ENCODE data around the gene APOBEC3A. TPM values are rescaled to one million over a fixed set of nuclear protein-coding genes. Genes with fewer than 3 reads are reported as not detected.

The APOBEC3A gene
- total and polyA plus RNA-seq, 2 experiments from 2014 or later = not detected

- H4K20me1 ChIP-seq (ENCODE audit: insufficient read depth, poor library complexity, severe bottlenecking) = no peaks in the 10 kb centered on the region
- H3K27me3 ChIP-seq = no peaks in the 10 kb centered on the region
- H3K79me2 ChIP-seq = no peaks in the 10 kb centered on the region
- no peak overlapping the region for H3K4me2 ChIP-seq
- no peaks in the 10 kb centered on the region for H3K36me3 ChIP-seq (replicated peaks; ENCODE audit: insufficient read depth, low read depth)
- H3K9me3 ChIP-seq (ENCODE audit: low read depth) = no peaks in the 10 kb centered on the region
- TF ChIP-seq EZH2 (IDR thresholded peaks at IDR 0.05; ENCODE audit: borderline replicate concordance) (no peak), EZH2phosphoT487 (IDR thresholded peaks at IDR 0.05; ENCODE audit: low read depth, severe bottlenecking, unreplicated experiment) (no peak)
- TF ChIP-seq, protein P1, sequence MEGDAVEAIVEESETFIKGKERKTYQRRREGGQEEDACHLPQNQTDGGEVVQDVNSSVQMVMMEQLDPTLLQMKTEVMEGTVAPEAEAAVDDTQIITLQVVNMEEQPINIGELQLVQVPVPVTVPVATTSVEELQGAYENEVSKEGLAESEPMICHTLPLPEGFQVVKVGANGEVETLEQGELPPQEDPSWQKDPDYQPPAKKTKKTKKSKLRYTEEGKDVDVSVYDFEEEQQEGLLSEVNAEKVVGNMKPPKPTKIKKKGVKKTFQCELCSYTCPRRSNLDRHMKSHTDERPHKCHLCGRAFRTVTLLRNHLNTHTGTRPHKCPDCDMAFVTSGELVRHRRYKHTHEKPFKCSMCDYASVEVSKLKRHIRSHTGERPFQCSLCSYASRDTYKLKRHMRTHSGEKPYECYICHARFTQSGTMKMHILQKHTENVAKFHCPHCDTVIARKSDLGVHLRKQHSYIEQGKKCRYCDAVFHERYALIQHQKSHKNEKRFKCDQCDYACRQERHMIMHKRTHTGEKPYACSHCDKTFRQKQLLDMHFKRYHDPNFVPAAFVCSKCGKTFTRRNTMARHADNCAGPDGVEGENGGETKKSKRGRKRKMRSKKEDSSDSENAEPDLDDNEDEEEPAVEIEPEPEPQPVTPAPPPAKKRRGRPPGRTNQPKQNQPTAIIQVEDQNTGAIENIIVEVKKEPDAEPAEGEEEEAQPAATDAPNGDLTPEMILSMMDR (IDR thresholded peaks at IDR 0.05; ENCODE audit: poor library complexity) = no peak
- H3K4me3 ChIP-seq = no peak overlapping the region
- WGBS (ENCODE audit: low lambda C conversion rate, missing lambda C conversion rate) = 79% methylated on average over 3 of the region's 3 CpGs
- no peak for DNase-seq (ENCODE audit: low spot score)
- H3K4me1 ChIP-seq (ENCODE audit: insufficient read depth) = peaks cover 8% of the 10 kb centered on the region
- H2AFZ ChIP-seq = no peak overlapping the region
- H3K9me2 ChIP-seq (replicated peaks; ENCODE audit: insufficient read depth) = no peaks in the 10 kb centered on the region
- H3K27ac ChIP-seq = no peak overlapping the region
These were observed 26.9 kb upstream of the APOBEC3A start for GRCh38 chr22:38930512-38930911.

GRCh38 chr22:38935023-38935422, 22.4 kb upstream of the APOBEC3A start:
- Histone ChIP-seq H3K27me3 (no peaks in the 10 kb centered on the region), H3K36me3 (replicated peaks; ENCODE audit: insufficient read depth, low read depth) (no peaks in the 10 kb centered on the region), H3K9me3 (ENCODE audit: low read depth) (no peaks in the 10 kb centered on the region), H3K9me2 (replicated peaks; ENCODE audit: insufficient read depth) (no peaks in the 10 kb centered on the region), H4K20me1 (ENCODE audit: insufficient read depth, poor library complexity, severe bottlenecking) (no peaks in the 10 kb centered on the region), H3K4me3 (no peak overlapping the region), H3K4me1 (ENCODE audit: insufficient read depth) (no peaks in the 10 kb centered on the region), H2AFZ (no peak overlapping the region), H3K27ac (no peak overlapping the region), H3K79me2 (no peaks in the 10 kb centered on the region), H3K4me2 (no peak overlapping the region)
- no peak for DNase-seq (ENCODE audit: low spot score)
- 90% methylated on average over 8 of the region's 8 CpGs for WGBS (ENCODE audit: low lambda C conversion rate, missing lambda C conversion rate)
- TF ChIP-seq EZH2 (IDR thresholded peaks at IDR 0.05; ENCODE audit: borderline replicate concordance) (no peak), EZH2phosphoT487 (IDR thresholded peaks at IDR 0.05; ENCODE audit: low read depth, severe bottlenecking, unreplicated experiment) (no peak)
- TF ChIP-seq, protein P1 (IDR thresholded peaks at IDR 0.05; ENCODE audit: poor library complexity) = no peak

DNA sequence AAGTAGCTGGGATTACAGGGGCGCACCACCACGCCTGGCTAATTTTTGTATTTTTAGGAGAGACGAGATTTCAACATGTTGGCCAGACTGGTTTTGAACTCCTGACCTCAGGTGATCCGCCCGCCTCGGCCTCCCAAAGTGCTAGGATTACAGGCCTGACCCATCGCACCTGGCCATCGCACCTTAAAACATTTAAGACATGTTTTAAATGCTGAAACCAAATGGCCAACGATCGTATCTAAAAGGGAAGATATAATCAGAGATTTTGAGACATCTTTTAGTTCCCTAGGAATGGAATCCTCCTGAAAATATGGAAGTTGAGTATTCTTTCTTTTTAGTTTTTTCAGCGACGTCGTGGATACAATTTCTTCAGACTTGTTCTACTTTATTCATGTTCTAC, 21.8 kb upstream of the APOBEC3A start:
- no peak overlapping the region for H3K4me3 ChIP-seq
- no peaks in the 10 kb centered on the region for H3K9me2 ChIP-seq (replicated peaks; ENCODE audit: insufficient read depth)
- DNase-seq (ENCODE audit: low spot score) = no peak
- WGBS (ENCODE audit: low lambda C conversion rate, missing lambda C conversion rate) = 95% methylated on average over 13 of the region's 13 CpGs
- H3K9me3 ChIP-seq (ENCODE audit: low read depth) = no peaks in the 10 kb centered on the region
- no peak overlapping the region for H2AFZ ChIP-seq
- H3K79me2 ChIP-seq = no peaks in the 10 kb centered on the region
- H4K20me1 ChIP-seq (ENCODE audit: insufficient read depth, poor library complexity, severe bottlenecking) = no peaks in the 10 kb centered on the region
- H3K27ac ChIP-seq = no peak overlapping the region
- TF ChIP-seq, protein P1 (IDR thresholded peaks at IDR 0.05; ENCODE audit: poor library complexity) = no peak
- no peak for TF ChIP-seq EZH2phosphoT487 (IDR thresholded peaks at IDR 0.05; ENCODE audit: low read depth, severe bottlenecking, unreplicated experiment)
- no peak for TF ChIP-seq EZH2 (IDR thresholded peaks at IDR 0.05; ENCODE audit: borderline replicate concordance)
- H3K4me1 ChIP-seq (ENCODE audit: insufficient read depth) = no peaks in the 10 kb centered on the region
- H3K4me2 ChIP-seq = no peak overlapping the region
- H3K27me3 ChIP-seq = no peaks in the 10 kb centered on the region
- H3K36me3 ChIP-seq (replicated peaks; ENCODE audit: insufficient read depth, low read depth) = no peaks in the 10 kb centered on the region

DNA sequence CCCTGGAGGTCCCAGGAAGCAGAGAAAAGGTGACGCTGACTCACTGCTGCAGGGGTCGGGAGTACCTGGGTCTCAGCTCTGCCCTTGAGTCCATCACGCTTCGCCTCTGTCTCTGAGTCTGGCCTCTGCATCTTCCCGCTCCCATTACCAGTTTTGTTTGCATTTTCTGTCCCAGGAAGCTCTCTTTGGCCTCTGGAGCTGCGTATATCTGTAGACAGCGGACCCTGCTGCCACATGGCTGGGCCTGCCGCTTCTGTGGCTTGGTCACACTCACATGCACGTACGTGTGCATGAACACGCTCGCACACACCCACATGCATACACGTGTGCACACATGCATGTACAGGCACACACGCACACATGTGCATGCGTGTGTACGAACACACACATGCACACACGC, 20.8 kb upstream of the APOBEC3A start:
- no peaks in the 10 kb centered on the region for H3K4me1 ChIP-seq (ENCODE audit: insufficient read depth)
- no peaks in the 10 kb centered on the region for H3K36me3 ChIP-seq (replicated peaks; ENCODE audit: insufficient read depth, low read depth)

More for the DNA sequence above, 20.8 kb upstream of the APOBEC3A start:
- no peak for DNase-seq (ENCODE audit: low spot score)
- WGBS (ENCODE audit: low lambda C conversion rate, missing lambda C conversion rate) = 83% methylated on average over 17 of the region's 17 CpGs
- H2AFZ ChIP-seq = no peak overlapping the region
- no peak overlapping the region for H3K4me3 ChIP-seq
- no peak overlapping the region for H3K27ac ChIP-seq
- no peaks in the 10 kb centered on the region for H4K20me1 ChIP-seq (ENCODE audit: insufficient read depth, poor library complexity, severe bottlenecking)
- TF ChIP-seq EZH2phosphoT487 (IDR thresholded peaks at IDR 0.05; ENCODE audit: low read depth, severe bottlenecking, unreplicated experiment) = no peak
- TF ChIP-seq EZH2 (IDR thresholded peaks at IDR 0.05; ENCODE audit: borderline replicate concordance) = no peak
- TF ChIP-seq, protein P1 (IDR thresholded peaks at IDR 0.05; ENCODE audit: poor library complexity) = no peak
- no peaks in the 10 kb centered on the region for H3K27me3 ChIP-seq
- H3K9me2 ChIP-seq (replicated peaks; ENCODE audit: insufficient read depth) = no peaks in the 10 kb centered on the region
- H3K4me2 ChIP-seq = no peak overlapping the region
- H3K79me2 ChIP-seq = no peaks in the 10 kb centered on the region
- no peaks in the 10 kb centered on the region for H3K9me3 ChIP-seq (ENCODE audit: low read depth)

All from hepatocyte (in vitro differentiated cells).